ENCODE results near the gene LRIG3.
"Not testable (repeated sequence)": the region's sequence is repeated elsewhere in the genome, so short reads cannot be mapped to it uniquely, and the experiment has no call there.

The LRIG3 gene

GRCh38 chr12:58905422-58905821 lies 14.9 kb downstream of the LRIG3 start:
- no peak for DNase-seq (ENCODE audit: low read depth)
- H3K4me3 ChIP-seq (ENCODE audit: low read length) = no peak overlapping the region
- TF ChIP-seq CTCF (conservative IDR thresholded peaks at IDR 0.05; ENCODE audit: low read depth, low read length) = no peak

- not testable (repeated sequence) for DNase-seq (ENCODE audit: low read depth); H3K4me3 ChIP-seq (ENCODE audit: low read length)
These were observed 17.6 kb downstream of the LRIG3 start for GRCh38 chr12:58902726-58903125.

- H3K4me3 ChIP-seq (ENCODE audit: low read length) = no peak overlapping the region
- no peak for DNase-seq (ENCODE audit: low read depth)
- no peak for TF ChIP-seq CTCF (conservative IDR thresholded peaks at IDR 0.05; ENCODE audit: low read depth, low read length)
These were observed 18.6 kb downstream of the LRIG3 start for GRCh38 chr12:58901664-58902063.

- no peak overlapping the region for H3K4me3 ChIP-seq (ENCODE audit: low read length)
- no peak for DNase-seq (ENCODE audit: low read depth)
- TF ChIP-seq CTCF (conservative IDR thresholded peaks at IDR 0.05; ENCODE audit: low read depth, low read length) = no peak
These were observed 22.3 kb downstream of the LRIG3 start for GRCh38 chr12:58897969-58898368.

GRCh38 chr12:58896278-58896677 lies 24.0 kb downstream of the LRIG3 start:
- DNase-seq (ENCODE audit: low read depth) = no peak
- TF ChIP-seq CTCF (conservative IDR thresholded peaks at IDR 0.05; ENCODE audit: low read depth, low read length) = no peak
- H3K4me3 ChIP-seq (ENCODE audit: low read length) = no peak overlapping the region

- no peak for TF ChIP-seq CTCF (conservative IDR thresholded peaks at IDR 0.05; ENCODE audit: low read depth, low read length)
- DNase-seq (ENCODE audit: low read depth) = no peak
- H3K4me3 ChIP-seq (ENCODE audit: low read length) = no peak overlapping the region
These were observed 25.3 kb downstream of the LRIG3 start for GRCh38 chr12:58895053-58895452.

- no peak overlapping the region for H3K4me3 ChIP-seq (ENCODE audit: low read length)
- no peak for DNase-seq (ENCODE audit: low read depth)
- TF ChIP-seq CTCF (conservative IDR thresholded peaks at IDR 0.05; ENCODE audit: low read depth, low read length) = no peak
These were observed 26.3 kb downstream of the LRIG3 start for GRCh38 chr12:58894040-58894439.

GRCh38 chr12:58893495-58893894 lies 26.8 kb downstream of the LRIG3 start:
- TF ChIP-seq CTCF (conservative IDR thresholded peaks at IDR 0.05; ENCODE audit: low read depth, low read length) = no peak
- no peak for DNase-seq (ENCODE audit: low read depth)
- H3K4me3 ChIP-seq (ENCODE audit: low read length) = no peak overlapping the region

Measured in retinal pigment epithelial cell (primary cell).